Measurements from ENCODE around the gene XYLT1. TPM values are rescaled to one million over a fixed set of nuclear protein-coding genes. Genes with fewer than 3 reads are reported as not detected.

XYLT1 gene
- total RNA-seq, 1 donor from 2014 or later, result 17.6 TPM

DNA sequence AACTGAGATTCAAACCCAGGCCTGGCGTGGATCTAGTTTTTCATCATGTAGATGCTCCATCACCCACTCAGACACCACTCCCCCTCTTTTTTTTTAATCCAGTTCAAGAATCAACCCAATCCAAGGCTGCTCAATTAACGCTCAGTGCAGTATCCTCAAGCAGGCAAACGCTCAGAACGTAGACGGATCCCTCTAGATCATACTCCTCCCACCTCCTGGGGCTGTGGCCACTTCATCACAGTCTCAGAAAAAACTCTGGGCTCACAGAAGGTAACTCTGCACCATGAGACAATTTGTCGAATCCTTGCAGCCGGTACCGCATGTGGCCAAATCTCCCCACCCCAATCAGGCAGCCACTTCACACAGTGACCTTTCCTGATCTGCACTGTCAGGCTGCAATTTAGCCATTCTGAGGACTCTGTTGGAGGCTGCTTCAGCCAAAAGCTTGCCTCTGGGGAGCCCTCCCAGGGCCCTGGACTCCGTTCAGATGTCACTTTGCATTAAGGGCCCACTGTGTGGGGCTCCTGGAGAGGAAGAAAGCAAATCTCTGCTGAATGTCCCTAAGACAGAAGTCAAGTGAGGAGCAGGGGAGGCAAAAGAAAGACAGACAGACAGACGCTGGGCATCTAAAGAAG, 183.5 kb downstream of the XYLT1 start:
- TF ChIP-seq, protein P1, sequence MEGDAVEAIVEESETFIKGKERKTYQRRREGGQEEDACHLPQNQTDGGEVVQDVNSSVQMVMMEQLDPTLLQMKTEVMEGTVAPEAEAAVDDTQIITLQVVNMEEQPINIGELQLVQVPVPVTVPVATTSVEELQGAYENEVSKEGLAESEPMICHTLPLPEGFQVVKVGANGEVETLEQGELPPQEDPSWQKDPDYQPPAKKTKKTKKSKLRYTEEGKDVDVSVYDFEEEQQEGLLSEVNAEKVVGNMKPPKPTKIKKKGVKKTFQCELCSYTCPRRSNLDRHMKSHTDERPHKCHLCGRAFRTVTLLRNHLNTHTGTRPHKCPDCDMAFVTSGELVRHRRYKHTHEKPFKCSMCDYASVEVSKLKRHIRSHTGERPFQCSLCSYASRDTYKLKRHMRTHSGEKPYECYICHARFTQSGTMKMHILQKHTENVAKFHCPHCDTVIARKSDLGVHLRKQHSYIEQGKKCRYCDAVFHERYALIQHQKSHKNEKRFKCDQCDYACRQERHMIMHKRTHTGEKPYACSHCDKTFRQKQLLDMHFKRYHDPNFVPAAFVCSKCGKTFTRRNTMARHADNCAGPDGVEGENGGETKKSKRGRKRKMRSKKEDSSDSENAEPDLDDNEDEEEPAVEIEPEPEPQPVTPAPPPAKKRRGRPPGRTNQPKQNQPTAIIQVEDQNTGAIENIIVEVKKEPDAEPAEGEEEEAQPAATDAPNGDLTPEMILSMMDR (IDR thresholded peaks at IDR 0.05), result no peak
- Mint-ChIP-seq H3K4me1 (ENCODE audit: low read depth) (peaks cover 6% of the 10 kb centered on the region), H3K27ac (ENCODE audit: unreplicated experiment) (no peak overlapping the region), H3K9me3 (ENCODE audit: low read depth) (no peaks in the 10 kb centered on the region), H3K36me3 (ENCODE audit: low read depth) (peaks cover 1% of the 10 kb centered on the region), H3K27me3 (ENCODE audit: low read depth) (no peaks in the 10 kb centered on the region), H3K4me3 (ENCODE audit: unreplicated experiment) (no peak overlapping the region)
- no peak for DNase-seq (ENCODE audit: low spot score)

DNA sequence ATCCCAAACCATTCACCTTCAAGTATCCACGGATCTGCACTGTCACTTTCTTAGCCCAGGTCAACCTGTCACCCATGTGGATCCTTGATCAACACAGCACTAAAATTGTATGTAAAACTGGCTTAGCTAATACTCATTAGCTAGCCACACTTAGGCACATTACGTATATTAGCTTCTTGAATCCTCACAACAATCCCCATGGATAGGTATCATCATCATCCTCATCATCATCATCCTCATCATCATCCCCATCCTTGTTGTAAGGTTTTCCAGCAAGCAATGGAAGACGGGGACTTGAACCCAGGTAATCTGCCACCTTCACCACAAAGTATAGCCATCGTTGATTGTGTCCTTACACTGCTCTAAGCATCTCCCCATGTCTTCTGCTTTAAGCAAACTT, 184.3 kb downstream of the XYLT1 start:
- TF ChIP-seq, protein P1 (IDR thresholded peaks at IDR 0.05), result no peak
- Mint-ChIP-seq H3K4me1 (ENCODE audit: low read depth) (peaks cover 6% of the 10 kb centered on the region), H3K27ac (ENCODE audit: unreplicated experiment) (no peak overlapping the region), H3K27me3 (ENCODE audit: low read depth) (no peaks in the 10 kb centered on the region), H3K9me3 (ENCODE audit: low read depth) (no peaks in the 10 kb centered on the region), H3K4me3 (ENCODE audit: unreplicated experiment) (no peak overlapping the region), H3K36me3 (ENCODE audit: low read depth) (peaks cover 1% of the 10 kb centered on the region)
- DNase-seq (ENCODE audit: low spot score), result no peak

DNA sequence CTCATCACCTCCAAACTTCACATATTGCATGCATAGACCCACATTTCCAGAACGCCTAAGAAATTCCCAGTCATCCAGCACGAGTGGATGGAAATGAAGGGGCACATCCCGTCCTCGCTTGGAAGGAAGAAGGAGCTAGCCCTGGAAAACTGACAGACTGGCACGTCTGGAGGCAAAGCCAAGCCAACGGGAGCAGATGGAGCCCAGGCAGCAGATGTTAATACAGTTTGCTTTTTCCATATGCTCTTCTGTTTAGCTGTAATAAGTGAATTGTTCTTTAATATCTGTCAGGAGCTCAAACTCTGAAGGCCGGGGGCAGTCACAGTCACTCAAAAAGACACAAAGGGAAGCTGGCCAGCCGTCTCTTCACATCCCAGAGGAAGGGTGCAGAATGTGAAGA, 187.7 kb downstream of the XYLT1 start:
- TF ChIP-seq, protein P1 (IDR thresholded peaks at IDR 0.05), result no peak
- Mint-ChIP-seq H3K27me3 (ENCODE audit: low read depth) (no peaks in the 10 kb centered on the region), H3K4me3 (ENCODE audit: unreplicated experiment) (no peak overlapping the region), H3K27ac (ENCODE audit: unreplicated experiment) (no peak overlapping the region), H3K9me3 (ENCODE audit: low read depth) (no peaks in the 10 kb centered on the region), H3K36me3 (ENCODE audit: low read depth) (no peaks in the 10 kb centered on the region), H3K4me1 (ENCODE audit: low read depth) (peaks cover 6% of the 10 kb centered on the region)
- DNase-seq (ENCODE audit: low spot score), result no peak

DNA sequence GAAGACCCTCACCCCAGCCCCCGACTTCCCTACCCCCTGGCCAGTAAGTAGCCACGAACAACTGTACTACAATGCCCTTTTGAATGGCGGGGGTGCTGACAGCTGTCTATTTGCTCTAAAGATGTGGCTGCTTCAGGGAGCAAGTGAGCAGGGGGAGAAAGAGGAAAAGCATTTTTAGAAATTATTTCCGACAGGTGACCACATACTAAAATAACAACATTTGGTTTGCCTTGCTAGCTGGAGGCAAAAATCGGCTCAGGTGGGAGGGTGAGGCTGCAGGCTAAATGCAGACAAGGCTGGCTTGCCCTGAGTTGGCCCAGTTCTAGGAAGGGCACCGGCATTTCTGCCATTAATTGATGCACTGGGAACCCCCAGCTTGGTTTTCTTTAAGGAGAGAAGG, 188.5 kb downstream of the XYLT1 start:
- no peaks in the 10 kb centered on the region for H3K36me3 Mint-ChIP-seq (ENCODE audit: low read depth)
- DNase-seq (ENCODE audit: low spot score), result no peak
- TF ChIP-seq, protein P1 (IDR thresholded peaks at IDR 0.05), result no peak
- peaks cover 3% of the 10 kb centered on the region for H3K4me1 Mint-ChIP-seq (ENCODE audit: low read depth)
- no peaks in the 10 kb centered on the region for H3K27me3 Mint-ChIP-seq (ENCODE audit: low read depth)
- no peak overlapping the region for H3K27ac Mint-ChIP-seq (ENCODE audit: unreplicated experiment)
- no peaks in the 10 kb centered on the region for H3K9me3 Mint-ChIP-seq (ENCODE audit: low read depth)
- H3K4me3 Mint-ChIP-seq (ENCODE audit: unreplicated experiment), result no peak overlapping the region

DNA sequence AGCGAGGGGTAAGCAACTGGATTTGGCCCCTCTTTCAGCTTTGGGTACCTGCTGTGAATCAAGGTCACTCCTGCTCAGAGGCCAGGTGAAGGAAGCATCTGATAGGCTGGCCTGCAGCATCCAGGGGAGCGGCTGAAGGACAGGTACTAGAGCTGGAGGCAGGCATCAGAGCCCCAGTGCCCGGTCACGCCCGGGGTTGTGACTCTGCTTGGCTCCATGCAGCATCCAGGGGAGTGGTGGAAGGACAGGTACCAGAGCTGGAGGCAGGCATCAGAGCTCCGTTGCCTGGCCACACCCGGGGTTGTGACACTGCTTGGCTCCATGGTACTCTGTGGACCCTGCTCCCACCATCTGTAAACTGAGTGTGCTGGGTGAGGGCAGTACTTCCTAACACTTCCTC, 189.7 kb downstream of the XYLT1 start:
- TF ChIP-seq, protein P1 (IDR thresholded peaks at IDR 0.05), result no peak
- no peaks in the 10 kb centered on the region for H3K27me3 Mint-ChIP-seq (ENCODE audit: low read depth)
- DNase-seq (ENCODE audit: low spot score), result no peak
- no peaks in the 10 kb centered on the region for H3K9me3 Mint-ChIP-seq (ENCODE audit: low read depth)
- H3K27ac Mint-ChIP-seq (ENCODE audit: unreplicated experiment), result no peak overlapping the region
- no peaks in the 10 kb centered on the region for H3K4me1 Mint-ChIP-seq (ENCODE audit: low read depth)
- H3K36me3 Mint-ChIP-seq (ENCODE audit: low read depth), result no peaks in the 10 kb centered on the region
- no peak overlapping the region for H3K4me3 Mint-ChIP-seq (ENCODE audit: unreplicated experiment)
